Measurements from ENCODE around the gene DTD1.

The DTD1 gene

DNA sequence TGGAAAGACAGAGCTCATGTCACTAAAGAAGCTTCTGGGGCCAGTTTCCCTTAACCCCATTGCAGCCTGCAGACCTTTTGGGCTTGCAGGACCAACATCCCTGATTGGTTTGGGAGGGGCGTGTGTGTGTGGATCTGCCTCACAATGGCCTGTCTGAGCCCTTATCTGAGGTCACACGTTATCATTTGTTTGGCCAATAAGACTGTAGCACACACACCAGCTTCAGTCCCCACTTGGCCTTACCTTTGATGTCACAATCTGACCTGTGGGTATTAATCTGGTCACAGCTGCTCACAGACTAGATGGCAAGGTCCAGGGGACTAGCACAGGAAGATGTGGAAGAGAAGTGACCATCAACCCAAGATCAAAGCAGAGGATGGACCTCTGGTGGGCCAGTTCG is 225.6 kb downstream of the DTD1 start, which contains the start of gene SCP2D1:
SCP2D1 (plus strand) TSS at position 301 of the 400 bp plus-strand sequence; CDS start at position 334, 33 bp downstream.
- in situ Hi-C loops (cut with MboI; ENCODE audit: low pct_unique_long_range_greater_than_20kb, low sequenced_read_pairs, unreplicated experiment) = no loop called here
- DNase-seq (ENCODE audit: low spot score) = no peak
- TF ChIP-seq, protein P1, sequence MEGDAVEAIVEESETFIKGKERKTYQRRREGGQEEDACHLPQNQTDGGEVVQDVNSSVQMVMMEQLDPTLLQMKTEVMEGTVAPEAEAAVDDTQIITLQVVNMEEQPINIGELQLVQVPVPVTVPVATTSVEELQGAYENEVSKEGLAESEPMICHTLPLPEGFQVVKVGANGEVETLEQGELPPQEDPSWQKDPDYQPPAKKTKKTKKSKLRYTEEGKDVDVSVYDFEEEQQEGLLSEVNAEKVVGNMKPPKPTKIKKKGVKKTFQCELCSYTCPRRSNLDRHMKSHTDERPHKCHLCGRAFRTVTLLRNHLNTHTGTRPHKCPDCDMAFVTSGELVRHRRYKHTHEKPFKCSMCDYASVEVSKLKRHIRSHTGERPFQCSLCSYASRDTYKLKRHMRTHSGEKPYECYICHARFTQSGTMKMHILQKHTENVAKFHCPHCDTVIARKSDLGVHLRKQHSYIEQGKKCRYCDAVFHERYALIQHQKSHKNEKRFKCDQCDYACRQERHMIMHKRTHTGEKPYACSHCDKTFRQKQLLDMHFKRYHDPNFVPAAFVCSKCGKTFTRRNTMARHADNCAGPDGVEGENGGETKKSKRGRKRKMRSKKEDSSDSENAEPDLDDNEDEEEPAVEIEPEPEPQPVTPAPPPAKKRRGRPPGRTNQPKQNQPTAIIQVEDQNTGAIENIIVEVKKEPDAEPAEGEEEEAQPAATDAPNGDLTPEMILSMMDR (IDR thresholded peaks at IDR 0.05; ENCODE audit: extremely low read depth, insufficient read depth, missing control alignments) = no peak

- TF ChIP-seq, protein P1 (IDR thresholded peaks at IDR 0.05; ENCODE audit: extremely low read depth, insufficient read depth, missing control alignments) = no peak
- DNase-seq (ENCODE audit: low spot score) = no peak
- in situ Hi-C loops (cut with MboI; ENCODE audit: low pct_unique_long_range_greater_than_20kb, low sequenced_read_pairs, unreplicated experiment) = no loop called here
These were observed 227.5 kb downstream of the DTD1 start for GRCh38 chr20:18815194-18815942.
